Aortic smooth muscle cell (primary cell): ENCODE results near the gene WDR59. TPM values are rescaled to one million over a fixed set of nuclear protein-coding genes. Genes with fewer than 3 reads are reported as not detected.

Experiments
- total RNA-seq: library from RNA; depleted of rRNA; stranded (reverse); fragments of >200 nt; gene quantifications from 2 replicates; pipeline ENCODE4 v1.2.3, GENCODE V29; 2014

Gene WDR59
- total RNA-seq = 10.7 and 14.1 TPM in 2 replicates

DNA sequence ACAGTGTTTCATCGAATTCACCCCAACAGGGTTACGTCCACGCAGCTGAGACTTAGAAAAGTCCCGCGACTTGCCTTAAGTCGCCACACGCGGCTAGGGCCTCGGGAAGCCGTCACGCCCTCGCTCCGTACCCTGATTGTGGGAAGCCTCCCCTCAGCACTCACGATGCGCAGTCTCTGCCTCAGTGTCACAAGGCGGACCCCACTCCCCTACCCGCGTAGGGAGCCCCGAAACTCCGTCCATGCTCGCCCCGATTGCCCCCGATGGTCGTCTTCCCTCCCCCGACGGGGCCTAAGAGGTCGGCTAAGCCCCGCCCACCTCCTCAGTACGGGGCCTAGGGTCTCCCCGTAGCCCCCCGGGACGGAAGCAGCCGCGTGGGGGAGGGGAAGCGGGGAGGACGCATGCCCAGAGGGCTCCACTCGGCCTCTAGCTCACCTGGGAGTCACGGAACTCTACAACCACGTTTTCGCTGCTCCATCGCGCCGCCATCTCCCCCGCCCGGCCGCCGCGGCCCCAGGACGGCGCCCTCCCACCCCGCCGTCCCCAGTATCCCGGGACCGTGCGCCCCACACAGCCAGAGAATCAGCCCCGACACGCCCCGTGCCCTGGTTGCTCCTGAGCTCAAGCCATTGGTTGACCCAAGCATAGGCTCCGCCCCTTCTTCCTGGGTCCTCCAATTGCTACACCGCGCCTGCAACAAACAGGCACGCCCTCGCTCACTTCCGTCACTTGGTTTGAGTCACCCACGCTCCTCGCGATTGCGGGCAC is at the start of gene WDR59:
WDR59 (minus strand) TSS at position 595 of the 768 bp plus-strand sequence; CDS start at position 489, 106 bp downstream.

GRCh38 chr16:74998481-74999218 is 13.7 kb upstream of the WDR59 start, which contains the start of gene ZNRF1:
ZNRF1 (plus strand) TSS chr16:74999024; CDS start chr16:74999672, 648 bp downstream.

Other genes with a start within 250 kb of the WDR59 start
- not detected in 2 replicates for gene FA2H, start 210.3 kb downstream of the WDR59 start, total RNA-seq
- gene ZNRF1, start 13.9 kb upstream of the WDR59 start, total RNA-seq = 7.1 and 8.8 TPM in 2 replicates
- 0.26 and 0.31 TPM in 2 replicates for gene LDHD, start 131.7 kb upstream of the WDR59 start, total RNA-seq
- gene ZFP1, start 163.4 kb upstream of the WDR59 start, total RNA-seq = 10.6 and 10.7 TPM in 2 replicates
- gene CTRB2, start 222.0 kb upstream of the WDR59 start, total RNA-seq = not detected in 2 replicates
- not detected in 2 replicates for gene CTRB1, start 233.9 kb upstream of the WDR59 start, total RNA-seq